ENCODE measurements around the gene CASP3. TPM values are rescaled to one million over a fixed set of nuclear protein-coding genes. Genes with fewer than 3 reads are reported as not detected.

Gene CASP3
- total RNA-seq, 1 donor = 59.4 TPM

- TF ChIP-seq, protein P1, sequence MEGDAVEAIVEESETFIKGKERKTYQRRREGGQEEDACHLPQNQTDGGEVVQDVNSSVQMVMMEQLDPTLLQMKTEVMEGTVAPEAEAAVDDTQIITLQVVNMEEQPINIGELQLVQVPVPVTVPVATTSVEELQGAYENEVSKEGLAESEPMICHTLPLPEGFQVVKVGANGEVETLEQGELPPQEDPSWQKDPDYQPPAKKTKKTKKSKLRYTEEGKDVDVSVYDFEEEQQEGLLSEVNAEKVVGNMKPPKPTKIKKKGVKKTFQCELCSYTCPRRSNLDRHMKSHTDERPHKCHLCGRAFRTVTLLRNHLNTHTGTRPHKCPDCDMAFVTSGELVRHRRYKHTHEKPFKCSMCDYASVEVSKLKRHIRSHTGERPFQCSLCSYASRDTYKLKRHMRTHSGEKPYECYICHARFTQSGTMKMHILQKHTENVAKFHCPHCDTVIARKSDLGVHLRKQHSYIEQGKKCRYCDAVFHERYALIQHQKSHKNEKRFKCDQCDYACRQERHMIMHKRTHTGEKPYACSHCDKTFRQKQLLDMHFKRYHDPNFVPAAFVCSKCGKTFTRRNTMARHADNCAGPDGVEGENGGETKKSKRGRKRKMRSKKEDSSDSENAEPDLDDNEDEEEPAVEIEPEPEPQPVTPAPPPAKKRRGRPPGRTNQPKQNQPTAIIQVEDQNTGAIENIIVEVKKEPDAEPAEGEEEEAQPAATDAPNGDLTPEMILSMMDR (IDR thresholded peaks at IDR 0.05; ENCODE audit: extremely low read depth, low read depth, low read length) = no peak
Observed at GRCh38 chr4:184675821-184676492, 26.7 kb upstream of the CASP3 start.

GRCh38 chr4:184675018-184675417 is 25.8 kb upstream of the CASP3 start:
- Histone ChIP-seq H2AFZ (ENCODE audit: low read length) (no peak overlapping the region), H3K4me3 (ENCODE audit: insufficient read depth, low read length) (no peak overlapping the region), H3K4me1 (ENCODE audit: insufficient read depth, low read length) (no peaks in the 10 kb centered on the region), H3K4me2 (ENCODE audit: insufficient read depth, low read length) (no peak overlapping the region), H3K79me2 (ENCODE audit: insufficient read depth, low read length) (no peaks in the 10 kb centered on the region), H3K27me3 (ENCODE audit: insufficient read depth, low read length) (no peaks in the 10 kb centered on the region), H4K20me1 (ENCODE audit: insufficient read depth, low read length) (no peaks in the 10 kb centered on the region), H3K9me3 (ENCODE audit: low read depth, low read length) (no peaks in the 10 kb centered on the region), H3K36me3 (ENCODE audit: insufficient read depth, low read length) (peaks cover 4% of the 10 kb centered on the region), H3K27ac (ENCODE audit: low read depth, low read length) (no peak overlapping the region)
- DNase-seq (ENCODE audit: insufficient read length, low spot score, missing footprints) = no peak
- TF ChIP-seq, protein P1 (IDR thresholded peaks at IDR 0.05; ENCODE audit: extremely low read depth, low read depth, low read length) = no peak

More at GRCh38 chr4:184675821-184676492, 26.7 kb upstream of the CASP3 start:
- no peak for DNase-seq (ENCODE audit: insufficient read length, low spot score, missing footprints)
- Histone ChIP-seq H3K79me2 (ENCODE audit: insufficient read depth, low read length) (no peaks in the 10 kb centered on the region), H3K27me3 (ENCODE audit: insufficient read depth, low read length) (no peaks in the 10 kb centered on the region), H3K4me3 (ENCODE audit: insufficient read depth, low read length) (no peak overlapping the region), H4K20me1 (ENCODE audit: insufficient read depth, low read length) (no peaks in the 10 kb centered on the region), H3K4me2 (ENCODE audit: insufficient read depth, low read length) (no peak overlapping the region), H3K27ac (ENCODE audit: low read depth, low read length) (no peak overlapping the region), H3K9me3 (ENCODE audit: low read depth, low read length) (no peaks in the 10 kb centered on the region), H2AFZ (ENCODE audit: low read length) (no peak overlapping the region), H3K4me1 (ENCODE audit: insufficient read depth, low read length) (no peaks in the 10 kb centered on the region), H3K36me3 (ENCODE audit: insufficient read depth, low read length) (peaks cover 4% of the 10 kb centered on the region)

DNA sequence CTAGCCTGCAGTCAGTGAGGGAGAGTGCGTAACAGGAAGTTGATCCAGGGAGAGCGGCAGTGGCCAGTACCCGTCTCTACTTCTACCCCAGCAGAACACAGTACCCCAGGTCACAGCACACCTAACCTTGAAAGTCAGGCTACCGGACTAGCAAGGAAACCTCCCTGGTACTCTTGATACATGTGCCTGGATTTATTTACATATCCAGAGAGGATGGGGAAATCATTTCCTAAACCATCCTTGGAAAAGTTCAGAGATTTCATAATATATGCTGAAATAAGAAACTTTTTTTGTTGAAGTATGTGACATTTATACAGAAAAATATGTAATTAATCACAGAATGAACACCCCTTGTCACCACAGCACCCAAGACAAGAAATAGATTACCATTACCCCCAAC is 24.8 kb upstream of the CASP3 start:
- no peak overlapping the region for H3K4me2 ChIP-seq (ENCODE audit: insufficient read depth, low read length)
- TF ChIP-seq, protein P1 (IDR thresholded peaks at IDR 0.05; ENCODE audit: extremely low read depth, low read depth, low read length) = no peak
- DNase-seq (ENCODE audit: insufficient read length, low spot score, missing footprints) = no peak

GRCh38 chr4:184672741-184673140 is 23.5 kb upstream of the CASP3 start:
- Histone ChIP-seq H3K36me3 (ENCODE audit: insufficient read depth, low read length) (peaks cover 4% of the 10 kb centered on the region), H3K4me1 (ENCODE audit: insufficient read depth, low read length) (no peaks in the 10 kb centered on the region), H4K20me1 (ENCODE audit: insufficient read depth, low read length) (no peaks in the 10 kb centered on the region), H3K4me3 (ENCODE audit: insufficient read depth, low read length) (no peak overlapping the region), H3K4me2 (ENCODE audit: insufficient read depth, low read length) (no peak overlapping the region), H3K9me3 (ENCODE audit: low read depth, low read length) (no peaks in the 10 kb centered on the region), H2AFZ (ENCODE audit: low read length) (no peak overlapping the region), H3K79me2 (ENCODE audit: insufficient read depth, low read length) (no peaks in the 10 kb centered on the region), H3K27me3 (ENCODE audit: insufficient read depth, low read length) (no peaks in the 10 kb centered on the region), H3K27ac (ENCODE audit: low read depth, low read length) (no peak overlapping the region)
- no peak for DNase-seq (ENCODE audit: insufficient read length, low spot score, missing footprints)
- TF ChIP-seq, protein P1 (IDR thresholded peaks at IDR 0.05; ENCODE audit: extremely low read depth, low read depth, low read length) = no peak

More for the DNA sequence above, 24.8 kb upstream of the CASP3 start:
- H3K79me2 ChIP-seq (ENCODE audit: insufficient read depth, low read length) = no peaks in the 10 kb centered on the region
- H3K4me3 ChIP-seq (ENCODE audit: insufficient read depth, low read length) = no peak overlapping the region
- peaks cover 4% of the 10 kb centered on the region for H3K36me3 ChIP-seq (ENCODE audit: insufficient read depth, low read length)
- H4K20me1 ChIP-seq (ENCODE audit: insufficient read depth, low read length) = no peaks in the 10 kb centered on the region
- no peaks in the 10 kb centered on the region for H3K4me1 ChIP-seq (ENCODE audit: insufficient read depth, low read length)
- H3K9me3 ChIP-seq (ENCODE audit: low read depth, low read length) = no peaks in the 10 kb centered on the region
- H3K27me3 ChIP-seq (ENCODE audit: insufficient read depth, low read length) = no peaks in the 10 kb centered on the region
- H3K27ac ChIP-seq (ENCODE audit: low read depth, low read length) = no peak overlapping the region
- H2AFZ ChIP-seq (ENCODE audit: low read length) = no peak overlapping the region

Data from osteoblast (primary cell).